Stomach (tissue), 4 donors: Measurements from ENCODE around the gene TECPR1.

ENCODE experiments used
- CTCF ChIP-seq, 7 experiments: fragments of 450-650 bp in 4 of 7; fragments of 200-600 bp in 3 of 7; sonication (generic) in 3 of 7; IDR thresholded peaks; one replicate each; pipeline ENCODE4 v1.5.1; 2016 to 2019; ENCODE audit warnings: antibody characterized with exemption in 7 of 7, control low read depth in 2 of 7, mild to moderate bottlenecking in 1 of 7
- EP300 ChIP-seq: sonication (generic); formaldehyde crosslinking; IDR thresholded peaks from one replicate; pipeline ENCODE4 v1.6.1; 2017; ENCODE audit warnings: antibody characterized with exemption

DNA sequence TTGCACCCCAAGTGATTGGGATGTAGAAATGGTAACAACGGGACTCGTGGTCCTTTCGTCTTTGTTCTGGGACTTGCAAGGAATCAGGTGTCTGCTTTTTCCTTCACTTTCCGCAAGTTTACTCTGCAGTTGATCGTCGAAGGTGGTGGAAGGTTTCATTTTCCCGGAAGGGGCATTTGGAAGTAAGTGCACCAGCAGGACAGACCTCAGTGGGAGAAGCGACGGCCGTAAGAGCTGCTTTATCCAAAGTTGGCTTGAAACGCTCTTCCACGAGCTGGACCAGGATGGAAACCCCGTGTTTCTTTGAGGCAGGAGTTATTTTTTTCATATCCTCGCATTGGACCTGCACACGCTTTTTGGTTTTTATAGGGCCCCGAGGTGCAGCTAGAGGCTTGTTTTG lies 30.7 kb upstream of the TECPR1 start:
- TF ChIP-seq CTCF (IDR thresholded peaks at IDR 0.05) (no peak), EP300 (no peak)
